Neuron (in vitro differentiated cells): Measurements from ENCODE around the gene BTBD16.

ENCODE experiments used
- H2AFZ ChIP-seq: one replicate; pipeline ENCODE4 v1.6.1; 2013; ENCODE audit warnings: low read depth, mild to moderate bottlenecking, inconsistent platforms, low read length, moderate library complexity
- H3K27me3 ChIP-seq: one replicate; pipeline ENCODE4 v1.6.1; 2013; ENCODE audit warnings: low read length; ENCODE audit not compliant: insufficient read depth
- H3K36me3 ChIP-seq: one replicate; pipeline ENCODE4 v1.6.1; 2013; ENCODE audit warnings: low read length; ENCODE audit not compliant: insufficient read depth
- H3K4me1 ChIP-seq: one replicate; pipeline ENCODE4 v1.6.1; 2013; ENCODE audit warnings: low read length; ENCODE audit not compliant: insufficient read depth
- H3K4me3 ChIP-seq: 2 replicates; pipeline ENCODE4 v1.5.1; 2013; ENCODE audit warnings: mild to moderate bottlenecking, low read length, moderate library complexity
- H3K9me3 ChIP-seq: one replicate; pipeline ENCODE4 v1.6.1; 2013; ENCODE audit warnings: low read length

Gene BTBD16

DNA sequence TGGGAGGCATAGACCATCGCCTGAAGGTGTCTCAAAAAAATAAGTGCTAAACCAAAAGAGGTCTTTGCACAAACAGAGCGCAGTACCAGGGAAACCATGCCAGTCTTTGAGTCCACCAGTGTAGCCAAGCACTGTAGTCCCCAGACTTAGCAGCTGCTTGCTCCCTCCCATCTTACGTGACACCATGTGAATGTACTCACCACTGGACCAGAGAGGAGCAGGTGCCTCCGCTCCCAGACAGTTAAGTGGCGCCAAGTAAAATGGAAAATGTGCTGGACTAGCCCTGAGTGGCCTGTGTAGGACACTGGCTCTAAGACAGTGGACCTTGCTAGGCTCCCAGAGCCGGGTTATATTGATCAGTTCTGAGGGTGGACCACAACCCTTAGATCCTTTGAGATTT, 55.7 kb downstream of the BTBD16 start:
- H3K27me3 ChIP-seq: no peaks in the 10 kb centered on the region
- no peaks in the 10 kb centered on the region for H3K9me3 ChIP-seq
- peaks cover 7% of the 10 kb centered on the region for H3K4me1 ChIP-seq
- no peak overlapping the region for H3K4me3 ChIP-seq
- no peak overlapping the region for H2AFZ ChIP-seq
- H3K36me3 ChIP-seq: no peaks in the 10 kb centered on the region

DNA sequence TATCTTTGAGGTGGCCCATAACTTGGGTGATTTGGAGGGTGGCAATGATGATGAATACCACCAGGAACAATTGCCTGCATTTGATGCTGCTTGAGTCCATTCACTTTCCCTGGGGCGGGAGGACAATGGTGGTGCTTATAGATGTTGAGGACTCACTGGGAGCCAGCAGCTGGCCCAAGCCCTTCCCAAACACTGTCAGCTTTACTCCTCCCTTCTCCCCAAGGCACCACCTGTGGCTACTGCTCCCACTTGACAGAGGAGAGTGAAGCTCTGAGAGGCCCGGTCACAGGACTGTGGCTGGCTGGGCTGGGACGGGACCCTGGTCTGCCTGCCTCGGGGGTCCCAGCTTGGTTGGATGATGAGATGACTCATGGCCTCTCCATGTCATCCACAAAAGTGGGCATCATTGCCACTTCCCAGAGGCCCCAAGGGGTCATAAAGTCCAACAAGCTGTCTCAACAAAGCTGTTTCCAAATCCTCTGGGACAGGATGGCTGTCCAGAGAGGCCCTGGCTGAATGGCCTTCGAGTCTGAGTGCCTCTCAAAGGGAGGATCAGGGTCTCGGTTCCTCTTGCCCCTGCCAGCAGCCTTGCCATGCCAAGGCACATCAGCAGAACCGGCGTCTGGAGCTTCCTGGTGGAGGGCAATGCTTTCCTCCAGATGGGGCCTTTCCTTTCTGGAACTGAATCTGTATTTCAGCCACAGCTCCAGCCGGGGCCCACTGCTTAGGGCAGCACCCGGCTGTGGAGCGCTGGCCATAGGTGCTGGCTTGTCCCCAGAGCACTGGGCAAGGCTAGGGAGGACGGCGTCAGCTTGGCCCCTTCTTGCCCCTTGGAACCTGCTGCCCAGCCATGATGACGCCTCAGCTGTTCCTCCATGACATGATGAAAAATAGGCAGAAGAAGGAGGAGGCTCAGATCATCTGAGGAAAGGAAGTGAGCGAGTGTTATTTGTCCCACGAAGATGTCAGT, 56.4 kb downstream of the BTBD16 start:
- Histone ChIP-seq H3K9me3 (no peaks in the 10 kb centered on the region), H3K36me3 (no peaks in the 10 kb centered on the region), H3K27me3 (no peaks in the 10 kb centered on the region), H3K4me1 (peaks cover 10% of the 10 kb centered on the region), H3K4me3 (no peak overlapping the region), H2AFZ (no peak overlapping the region)

DNA sequence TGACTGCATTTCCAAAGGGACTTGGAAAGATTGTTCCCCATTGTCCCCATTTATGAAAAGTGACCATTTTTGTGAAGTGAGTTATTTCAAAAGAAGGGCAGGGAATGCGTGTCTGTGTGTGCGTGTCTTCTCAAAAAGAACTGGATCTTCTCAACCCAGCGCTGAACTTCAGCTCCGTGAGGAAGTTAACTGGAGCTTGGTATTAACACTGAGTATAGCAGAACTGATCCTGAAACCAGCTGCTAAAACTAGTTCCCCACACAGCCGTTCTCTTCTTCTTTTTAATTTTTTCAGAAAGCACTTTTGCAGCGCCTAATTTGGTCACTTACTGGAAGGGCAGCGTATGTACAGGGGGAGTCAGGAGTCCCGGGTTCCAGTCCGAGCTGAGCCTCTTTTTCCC, 57.6 kb downstream of the BTBD16 start:
- Histone ChIP-seq H3K9me3 (peaks cover 2% of the 10 kb centered on the region), H3K27me3 (no peaks in the 10 kb centered on the region), H2AFZ (no peak overlapping the region), H3K4me1 (peaks cover 10% of the 10 kb centered on the region), H3K4me3 (no peak overlapping the region), H3K36me3 (no peaks in the 10 kb centered on the region)

DNA sequence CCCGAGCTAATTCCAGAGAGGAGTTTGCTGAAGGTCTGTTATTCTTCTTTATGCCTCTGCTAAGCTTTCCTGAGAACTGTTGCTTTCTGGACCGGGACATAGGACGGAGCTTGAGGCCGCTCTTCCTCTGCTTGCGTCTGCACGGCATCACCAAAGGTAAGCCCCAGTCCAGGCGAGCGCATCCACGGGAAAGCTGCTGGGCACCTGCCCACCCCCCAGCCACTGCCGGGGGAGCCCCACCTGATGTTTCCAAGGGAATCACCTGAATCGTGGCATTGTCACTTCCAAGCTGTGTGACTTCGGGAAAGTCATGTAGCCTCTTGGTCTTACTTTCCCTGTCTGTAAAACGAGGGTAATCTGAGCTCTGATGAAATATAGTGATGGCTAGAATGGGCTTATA, 58.3 kb downstream of the BTBD16 start:
- Histone ChIP-seq H2AFZ (no peak overlapping the region), H3K4me3 (no peak overlapping the region), H3K36me3 (no peaks in the 10 kb centered on the region), H3K9me3 (peaks cover 2% of the 10 kb centered on the region), H3K27me3 (no peaks in the 10 kb centered on the region), H3K4me1 (peaks cover 10% of the 10 kb centered on the region)

- H3K4me3 ChIP-seq: no peak overlapping the region
- H3K4me1 ChIP-seq: peaks cover 10% of the 10 kb centered on the region
- H3K27me3 ChIP-seq: no peaks in the 10 kb centered on the region
- H3K9me3 ChIP-seq: peaks cover 2% of the 10 kb centered on the region
- no peaks in the 10 kb centered on the region for H3K36me3 ChIP-seq
- H2AFZ ChIP-seq: no peak overlapping the region
These were observed 60.0 kb downstream of the BTBD16 start for GRCh38 chr10:122331100-122331499.

GRCh38 chr10:122331615-122332446, 60.7 kb downstream of the BTBD16 start:
- H3K4me3 ChIP-seq: no peak overlapping the region
- no peaks in the 10 kb centered on the region for H3K36me3 ChIP-seq
- H3K9me3 ChIP-seq: peaks cover 2% of the 10 kb centered on the region
- no peaks in the 10 kb centered on the region for H3K27me3 ChIP-seq
- peaks cover 10% of the 10 kb centered on the region for H3K4me1 ChIP-seq
- no peak overlapping the region for H2AFZ ChIP-seq

DNA sequence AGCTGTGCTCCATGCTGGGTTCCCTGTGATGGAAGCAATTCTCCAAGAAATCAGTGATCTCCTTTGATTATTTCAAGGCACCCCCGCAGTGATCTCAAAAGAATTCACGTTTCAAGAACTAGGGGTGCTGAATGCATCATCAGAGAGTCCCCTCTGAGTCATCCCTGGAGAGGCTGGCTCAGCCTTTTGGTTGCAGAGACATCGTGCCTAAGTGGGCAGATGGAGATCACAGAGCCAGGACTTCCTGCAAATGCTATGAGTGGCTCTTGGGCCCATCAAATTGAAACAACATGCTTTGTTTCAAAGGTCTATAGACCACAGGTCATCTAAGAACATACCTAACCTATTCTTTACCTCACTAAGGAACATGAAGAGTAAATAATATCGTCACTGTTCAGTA, 61.9 kb downstream of the BTBD16 start:
- Histone ChIP-seq H3K27me3 (no peaks in the 10 kb centered on the region), H3K4me1 (peaks cover 12% of the 10 kb centered on the region), H3K4me3 (no peak overlapping the region), H3K9me3 (peaks cover 2% of the 10 kb centered on the region), H2AFZ (no peak overlapping the region), H3K36me3 (no peaks in the 10 kb centered on the region)

- no peak overlapping the region for H3K4me3 ChIP-seq
- no peaks in the 10 kb centered on the region for H3K27me3 ChIP-seq
- H3K9me3 ChIP-seq: peaks cover 2% of the 10 kb centered on the region
- peaks cover 18% of the 10 kb centered on the region for H3K4me1 ChIP-seq
- no peaks in the 10 kb centered on the region for H3K36me3 ChIP-seq
- H2AFZ ChIP-seq: no peak overlapping the region
These were observed 65.2 kb downstream of the BTBD16 start for GRCh38 chr10:122336332-122336731.

GRCh38 chr10:122336961-122337360, 65.9 kb downstream of the BTBD16 start:
- peaks cover 2% of the 10 kb centered on the region for H3K9me3 ChIP-seq
- H2AFZ ChIP-seq: no peak overlapping the region
- H3K4me3 ChIP-seq: no peak overlapping the region
- H3K4me1 ChIP-seq: peaks cover 12% of the 10 kb centered on the region
- no peaks in the 10 kb centered on the region for H3K36me3 ChIP-seq
- no peaks in the 10 kb centered on the region for H3K27me3 ChIP-seq

DNA sequence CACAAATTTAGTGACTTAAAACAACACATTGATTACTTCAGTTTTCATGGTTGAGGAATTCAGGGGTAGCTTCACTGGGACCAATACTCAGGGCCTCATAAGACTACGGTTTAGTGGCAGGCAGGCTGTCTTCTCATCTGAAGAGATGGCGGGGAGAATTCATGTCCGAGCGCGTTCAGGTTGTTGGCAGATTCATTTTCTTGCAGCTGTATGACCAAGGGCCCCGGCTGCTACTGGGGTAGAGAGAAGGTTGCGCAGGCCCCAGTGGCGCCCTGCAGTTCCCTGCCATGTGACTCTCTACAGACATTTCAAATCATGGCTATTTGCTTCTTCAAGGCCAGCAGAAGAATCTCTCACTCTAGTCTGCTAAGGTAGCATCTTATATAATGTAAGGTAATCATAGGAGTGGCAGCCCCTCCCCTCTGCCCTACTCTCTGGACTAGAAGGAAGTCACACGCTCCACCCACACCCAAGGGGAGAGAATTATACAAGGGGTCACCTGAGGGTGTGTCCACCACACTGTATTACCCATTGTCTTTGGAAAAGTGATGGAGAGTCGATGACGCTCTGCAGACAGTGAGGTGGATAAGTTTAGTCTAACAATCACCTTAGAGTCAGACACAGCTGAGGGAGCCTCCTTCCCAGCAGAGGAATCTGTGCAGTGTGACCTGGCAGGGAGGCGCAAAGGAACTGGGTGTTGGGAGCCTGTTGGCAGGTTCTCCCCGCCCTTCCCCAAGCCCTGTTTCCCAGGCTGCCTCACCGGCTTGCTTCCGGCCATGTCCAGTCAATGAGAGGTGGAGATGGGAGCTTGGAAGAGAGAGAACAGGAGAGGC, 67.7 kb downstream of the BTBD16 start:
- Histone ChIP-seq H2AFZ (no peak overlapping the region), H3K27me3 (no peaks in the 10 kb centered on the region), H3K4me3 (no peak overlapping the region), H3K4me1 (peaks cover 11% of the 10 kb centered on the region), H3K36me3 (no peaks in the 10 kb centered on the region), H3K9me3 (no peaks in the 10 kb centered on the region)

- no peaks in the 10 kb centered on the region for H3K36me3 ChIP-seq
- H3K4me3 ChIP-seq: no peak overlapping the region
- H2AFZ ChIP-seq: no peak overlapping the region
- no peaks in the 10 kb centered on the region for H3K9me3 ChIP-seq
- H3K4me1 ChIP-seq: peaks cover 14% of the 10 kb centered on the region
- H3K27me3 ChIP-seq: no peaks in the 10 kb centered on the region
These were observed 70.2 kb downstream of the BTBD16 start for GRCh38 chr10:122341141-122341810.
